A549 (cell line): ENCODE results near the gene SNAPC2. TPM values are rescaled to one million over a fixed set of nuclear protein-coding genes. Genes with fewer than 3 reads are reported as not detected.

Experiments used
- ATAC-seq, 2 experiments: fragments of 200-7000 bp in 1 of 2; fragments of >200 bp in 1 of 2; cut with Nextera tagmentation in 1 of 2; cut with Tn5 transposase in 1 of 2; 3 replicates each; pipeline versions ENCODE4 v1.8.0 to v1.9.1; 2018 to 2020; ENCODE audit warnings: mild to moderate bottlenecking in 1 of 2, moderate library complexity in 1 of 2
- CTCF ChIA-PET: fragments of 300-600 bp; sonication (Branson Sonifier 250); formaldehyde crosslinking; extraction: SDS; loops from one replicate; lab custom pipeline; 2021; ENCODE audit warnings: antibody characterized with exemption, inconsistent platforms; lab: Yijun Ruan, JAX
- POLR2A ChIA-PET: fragments of 350-600 bp; formaldehyde crosslinking; extraction: SDS; loops from one replicate; lab custom pipeline; 2021; ENCODE audit warnings: antibody characterized with exemption, inconsistent platforms; lab: Yijun Ruan, JAX
- DNase-seq, 2 experiments: peaks; one replicate each; pipeline versions ENCODE4 v3.0.0 to v3.0.0-alpha.2; 2011 to 2016; ENCODE audit warnings: low read depth in 1 of 2, low spot score in 1 of 2
- FAIRE-seq: peaks from 2 replicates; lab custom pipeline; 2011; peaks lifted over from hg19 to GRCh38; lab: Jason Lieb, UNC
- H3K27ac ChIP-seq, 2 experiments: fragments of >200 bp; sonication (Bioruptor Twin); formaldehyde crosslinking; 3 replicates each; pipeline ENCODE4 v1.5.1; 2016 to 2017
- H3K4me1 ChIP-seq: fragments of >200 bp; sonication (Bioruptor Twin); formaldehyde crosslinking; 3 replicates; pipeline ENCODE4 v1.6.1; 2016
- H3K4me2 ChIP-seq: fragments of >200 bp; sonication (Bioruptor Twin); formaldehyde crosslinking; 3 replicates; pipeline ENCODE4 v1.6.1; 2016
- H3K4me3 ChIP-seq: fragments of >200 bp; sonication (Bioruptor Twin); formaldehyde crosslinking; 3 replicates; pipeline ENCODE4 v1.5.1; 2016
- H3K9me3 ChIP-seq: fragments of >200 bp; sonication (Bioruptor Twin); formaldehyde crosslinking; 3 replicates; pipeline ENCODE4 v1.6.1; 2016
- CBX2 ChIP-seq: fragments of 200-600 bp; sonication (generic); IDR thresholded peaks from 2 replicates; pipeline ENCODE4 v1.6.1; 2016; ENCODE audit warnings: low read depth, mild to moderate bottlenecking, borderline replicate concordance
- EP300 ChIP-seq, 2 experiments: fragments of >200 bp; sonication (Bioruptor Twin); formaldehyde crosslinking; IDR thresholded peaks; 2 replicates in 1 of 2; 3 replicates in 1 of 2; pipeline ENCODE4 v1.6.1; 2016 to 2017
- FOSL2 ChIP-seq, 2 experiments: fragments of 450-650 bp in 1 of 2; fragments of >200 bp in 1 of 2; sonication (Bioruptor Twin) in 1 of 2; formaldehyde crosslinking; IDR thresholded peaks; 2 replicates each; pipeline versions ENCODE4 v1.5.0 to v1.6.1; 2016 to 2020; ENCODE audit warnings: mild to moderate bottlenecking in 1 of 2, moderate library complexity in 1 of 2
- HEYL ChIP-seq: fragments of 250-450 bp; sonication (Bioruptor Pico); IDR thresholded peaks from 2 replicates; pipeline ENCODE4 v1.8.0; 2021; ENCODE audit warnings: mild to moderate bottlenecking, moderate library complexity
- MAFK ChIP-seq: fragments of 450-650 bp; IDR thresholded peaks from 2 replicates; pipeline ENCODE4 v1.6.1; 2014; ENCODE audit not compliant: partially characterized antibody
- NR3C1 ChIP-seq: fragments of >200 bp; sonication (Bioruptor Twin); formaldehyde crosslinking; IDR thresholded peaks from 3 replicates; pipeline ENCODE4 v1.6.1; 2017
- PHF8 ChIP-seq: fragments of 200-600 bp; sonication (generic); IDR thresholded peaks from 2 replicates; pipeline ENCODE4 v1.6.1; 2016; ENCODE audit warnings: low read depth, mild to moderate bottlenecking, antibody characterized with exemption, moderate library complexity, borderline replicate concordance
- POLR2AphosphoS2 ChIP-seq: conservative IDR thresholded peaks from 2 replicates; pipeline ENCODE4 v1.6.1; 2012; ENCODE audit warnings: low read length, improper control_type of control experiment, inconsistent platforms
- RAD21 ChIP-seq, 2 experiments: fragments of >200 bp in 1 of 2; sonication (Bioruptor Twin) in 1 of 2; formaldehyde crosslinking in 1 of 2; IDR thresholded peaks in 1 of 2; conservative IDR thresholded peaks in 1 of 2; 2 replicates in 1 of 2; 3 replicates in 1 of 2; pipeline ENCODE4 v1.6.1; 2012 to 2018; ENCODE audit warnings: inconsistent platforms in 1 of 2
- RARB ChIP-seq: fragments of 250-450 bp; sonication (Bioruptor Pico); IDR thresholded peaks from 2 replicates; pipeline ENCODE4 v1.8.0; 2021; ENCODE audit warnings: mild to moderate bottlenecking, moderate library complexity
- RFX5 ChIP-seq: fragments of 450-650 bp; IDR thresholded peaks from 2 replicates; pipeline ENCODE4 v1.7.1; 2014; ENCODE audit warnings: antibody characterized with exemption, mild to moderate bottlenecking, moderate library complexity
- SREBF2 ChIP-seq: fragments of 450-650 bp; IDR thresholded peaks from 2 replicates; pipeline ENCODE4 v1.6.1; 2014; ENCODE audit warnings: mild to moderate bottlenecking, moderate library complexity
- TFCP2L1 ChIP-seq: fragments of 250-450 bp; sonication (Bioruptor Pico); IDR thresholded peaks from 2 replicates; pipeline ENCODE4 v1.5.0; 2021; ENCODE audit warnings: mild to moderate bottlenecking
- ZFP36 ChIP-seq: fragments of 450-650 bp; IDR thresholded peaks from 2 replicates; pipeline ENCODE4 v1.6.1; 2014; ENCODE audit warnings: borderline replicate concordance; ENCODE audit not compliant: partially characterized antibody
- ZSCAN20 ChIP-seq: fragments of 250-450 bp; sonication (Bioruptor Pico); IDR thresholded peaks from 2 replicates; pipeline ENCODE4 v1.8.0; 2022; ENCODE audit warnings: mild to moderate bottlenecking, moderate library complexity
- WGBS: methylation state at CpG from one replicate; pipeline ENCODE4 v1.1.6; 2017; ENCODE audit errors: missing lambda C conversion rate; 5-methylcytosine and 5-hydroxymethylcytosine counted together
- polyA plus RNA-seq, 4 experiments: library from polyadenylated mRNA; depleted of rRNA in 3 of 4; stranded (reverse); fragments of >200 nt; fragmentation: RNase III in 1 of 4; extraction: RNeasy Plus Mini Kit Qiagen cat#74134 plus additional on column Dnase treatment in 1 of 4; gene quantifications; 2 replicates in 3 of 4; 3 replicates in 1 of 4; pipeline ENCODE4 v1.2.3, GENCODE V29; 2011 to 2017
- TF ChIP-seq, protein P1 (sequence below): IDR thresholded peaks from 2 replicates; pipeline ENCODE4 v1.6.1; 2012; ENCODE audit warnings: low read depth, borderline replicate concordance
- TF ChIP-seq, protein P2 (sequence below): fragments of 150-350 bp; IDR thresholded peaks from 2 replicates; pipeline ENCODE4 v1.6.1; 2014; ENCODE audit warnings: low read depth, mild to moderate bottlenecking, low read length
- TF ChIP-seq, protein P3 (sequence below): IDR thresholded peaks from 2 replicates; pipeline ENCODE4 v1.6.1; 2012
- TF ChIP-seq, protein P4 (sequence below): fragments of 250-450 bp; sonication (Bioruptor Pico); IDR thresholded peaks from 2 replicates; pipeline ENCODE4 v1.5.0; 2021; ENCODE audit warnings: mild to moderate bottlenecking, moderate library complexity, borderline replicate concordance

Gene SNAPC2
- polyA plus RNA-seq, 2 of the 4 experiments (the other 2 are of a cell fraction) = 9.2 to 13.8 TPM

DNA sequence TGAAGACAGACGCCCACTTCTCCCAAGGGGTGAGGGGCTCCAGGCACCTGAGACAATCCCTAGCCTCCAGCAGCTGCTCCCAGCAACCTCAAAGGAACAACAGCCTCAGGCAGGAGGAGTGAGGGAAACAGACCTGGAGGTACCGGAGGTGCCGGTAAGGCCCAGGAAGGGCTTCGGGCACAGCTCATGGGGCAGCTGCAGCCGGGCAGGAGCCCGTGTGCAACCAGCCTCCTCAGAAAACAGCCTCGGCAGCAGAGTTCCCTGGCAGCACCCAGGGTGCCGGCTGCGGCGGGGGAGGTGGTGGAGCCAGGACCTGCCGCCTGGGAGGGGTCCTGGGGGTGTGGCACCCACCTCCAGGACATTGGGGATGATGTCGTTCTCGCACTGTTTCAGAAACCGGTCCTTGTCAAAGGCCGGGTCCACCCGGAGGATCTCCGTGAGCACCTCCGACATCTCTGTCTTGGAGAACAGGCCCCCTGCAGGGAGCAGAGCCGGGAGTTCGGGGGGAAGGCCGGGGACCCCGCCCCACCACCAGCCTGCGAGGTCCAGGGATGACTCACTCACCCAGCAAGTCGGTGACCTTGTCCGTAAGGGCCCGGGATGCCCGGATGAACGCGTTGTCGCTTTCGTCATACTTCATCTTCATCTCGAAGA, 12.3 kb downstream of the SNAPC2 start:
- Histone ChIP-seq H3K9me3 (no peaks in the 10 kb centered on the region), H3K4me3 (no peak overlapping the region), H3K4me2 (no peak overlapping the region), H3K27ac (no peak overlapping the region), H3K4me1 (peaks cover 17% of the 10 kb centered on the region)
- TF ChIP-seq SREBF2 (no peak), ZSCAN20 (CRISPR knock-in tag) (no peak), POLR2AphosphoS2 (no peak), EP300 (IDR thresholded peaks at IDR 0.05) (no peak), CBX2 (no peak), PHF8 (no peak), RARB (no peak), FOSL2 (IDR thresholded peaks at IDR 0.05) (no peak), FOSL2 (CRISPR knock-in tag; IDR thresholded peaks at IDR 0.05) (no peak), HEYL (CRISPR knock-in tag) (no peak), MAFK (no peak)
- TF ChIP-seq, protein P1, sequence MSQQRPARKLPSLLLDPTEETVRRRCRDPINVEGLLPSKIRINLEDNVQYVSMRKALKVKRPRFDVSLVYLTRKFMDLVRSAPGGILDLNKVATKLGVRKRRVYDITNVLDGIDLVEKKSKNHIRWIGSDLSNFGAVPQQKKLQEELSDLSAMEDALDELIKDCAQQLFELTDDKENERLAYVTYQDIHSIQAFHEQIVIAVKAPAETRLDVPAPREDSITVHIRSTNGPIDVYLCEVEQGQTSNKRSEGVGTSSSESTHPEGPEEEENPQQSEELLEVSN = no peak
- TF ChIP-seq, protein P2, sequence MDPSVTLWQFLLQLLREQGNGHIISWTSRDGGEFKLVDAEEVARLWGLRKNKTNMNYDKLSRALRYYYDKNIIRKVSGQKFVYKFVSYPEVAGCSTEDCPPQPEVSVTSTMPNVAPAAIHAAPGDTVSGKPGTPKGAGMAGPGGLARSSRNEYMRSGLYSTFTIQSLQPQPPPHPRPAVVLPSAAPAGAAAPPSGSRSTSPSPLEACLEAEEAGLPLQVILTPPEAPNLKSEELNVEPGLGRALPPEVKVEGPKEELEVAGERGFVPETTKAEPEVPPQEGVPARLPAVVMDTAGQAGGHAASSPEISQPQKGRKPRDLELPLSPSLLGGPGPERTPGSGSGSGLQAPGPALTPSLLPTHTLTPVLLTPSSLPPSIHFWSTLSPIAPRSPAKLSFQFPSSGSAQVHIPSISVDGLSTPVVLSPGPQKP = no peak
- TF ChIP-seq, protein P3, sequence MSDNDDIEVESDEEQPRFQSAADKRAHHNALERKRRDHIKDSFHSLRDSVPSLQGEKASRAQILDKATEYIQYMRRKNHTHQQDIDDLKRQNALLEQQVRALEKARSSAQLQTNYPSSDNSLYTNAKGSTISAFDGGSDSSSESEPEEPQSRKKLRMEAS = no peak
- POLR2A ChIA-PET = no interaction called here
- CTCF ChIA-PET = interaction anchor here (1.1 to 5.7 kb wide), 2 partner anchors 10 to 38 kb away, joined by 3 to 56 read pairs; partner anchors contain the start of gene TIMM44
- ATAC-seq (no peak), FAIRE-seq (no peak), DNase-seq (no peak)
- 88% methylated on average over 16 of the region's 32 CpGs for WGBS

DNA sequence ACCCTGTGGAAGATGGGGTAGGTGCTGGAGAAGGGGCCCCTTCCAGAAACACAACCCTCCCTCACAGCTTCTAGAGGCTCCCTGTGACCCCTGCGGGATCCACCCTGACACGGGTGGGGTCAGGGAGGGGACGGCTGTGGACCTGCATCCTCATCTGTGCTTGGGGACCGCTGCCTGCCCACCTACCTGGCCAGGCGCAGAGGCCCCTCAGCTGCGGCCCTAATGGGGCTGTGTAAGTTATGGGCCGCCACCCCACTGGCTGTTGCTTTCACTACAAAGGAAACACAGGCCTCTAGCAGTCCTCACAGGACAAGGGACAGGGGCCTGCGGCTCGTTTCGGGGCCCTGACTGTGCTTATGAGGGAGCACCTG, 12.8 kb downstream of the SNAPC2 start:
- CTCF ChIA-PET = interaction anchor here (5.7 kb wide), 1 partner anchor 10 kb away, joined by 56 read pairs; the partner anchor contains the start of gene TIMM44
- FAIRE-seq (no peak), ATAC-seq (no peak), DNase-seq (no peak)
- Histone ChIP-seq H3K9me3 (no peaks in the 10 kb centered on the region), H3K27ac (no peak overlapping the region), H3K4me1 (peaks cover 17% of the 10 kb centered on the region), H3K4me2 (no peak overlapping the region), H3K4me3 (no peak overlapping the region)
- 95% methylated on average over 5 of the region's 10 CpGs for WGBS
- TF ChIP-seq RFX5 = no peak
- TF ChIP-seq, protein P4, sequence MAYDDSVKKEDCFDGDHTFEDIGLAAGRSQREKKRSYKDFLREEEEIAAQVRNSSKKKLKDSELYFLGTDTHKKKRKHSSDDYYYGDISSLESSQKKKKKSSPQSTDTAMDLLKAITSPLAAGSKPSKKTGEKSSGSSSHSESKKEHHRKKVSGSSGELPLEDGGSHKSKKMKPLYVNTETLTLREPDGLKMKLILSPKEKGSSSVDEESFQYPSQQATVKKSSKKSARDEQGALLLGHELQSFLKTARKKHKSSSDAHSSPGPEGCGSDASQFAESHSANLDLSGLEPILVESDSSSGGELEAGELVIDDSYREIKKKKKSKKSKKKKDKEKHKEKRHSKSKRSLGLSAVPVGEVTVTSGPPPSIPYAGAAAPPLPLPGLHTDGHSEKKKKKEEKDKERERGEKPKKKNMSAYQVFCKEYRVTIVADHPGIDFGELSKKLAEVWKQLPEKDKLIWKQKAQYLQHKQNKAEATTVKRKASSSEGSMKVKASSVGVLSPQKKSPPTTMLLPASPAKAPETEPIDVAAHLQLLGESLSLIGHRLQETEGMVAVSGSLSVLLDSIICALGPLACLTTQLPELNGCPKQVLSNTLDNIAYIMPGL (CRISPR knock-in tag) = no peak
- no peak for TF ChIP-seq ZFP36
- TF ChIP-seq NR3C1 = no peak
- TF ChIP-seq RAD21 (conservative IDR thresholded peaks at IDR 0.05 in 1 of 2, IDR thresholded peaks at IDR 0.05 in 1 of 2) = no peak
- no peak for TF ChIP-seq TFCP2L1 (CRISPR knock-in tag)
- POLR2A ChIA-PET = no interaction called here

DNA sequence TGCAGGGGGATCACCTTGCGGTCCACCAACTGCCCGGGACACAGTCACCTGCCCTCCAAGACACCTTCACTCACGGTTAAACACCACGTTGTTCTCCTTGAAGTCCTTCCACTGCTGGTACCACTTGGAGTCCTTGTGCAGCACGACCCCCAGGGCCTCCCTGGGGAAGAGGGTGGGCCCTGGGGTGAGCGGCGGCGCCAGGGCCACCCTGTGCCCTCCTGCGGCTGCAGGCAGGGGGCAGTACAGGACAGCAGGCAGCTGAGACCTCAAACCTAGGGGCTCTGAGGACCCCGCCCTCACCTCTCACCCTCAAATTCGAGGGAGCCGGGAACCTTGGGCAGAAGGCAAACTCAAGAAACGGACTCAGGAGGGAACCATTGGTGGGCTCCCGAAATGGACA, 13.3 kb downstream of the SNAPC2 start:
- Histone ChIP-seq H3K4me2 (no peak overlapping the region), H3K9me3 (no peaks in the 10 kb centered on the region), H3K27ac (no peak overlapping the region), H3K4me3 (no peak overlapping the region), H3K4me1 (peaks cover 13% of the 10 kb centered on the region)
- TF ChIP-seq HEYL (CRISPR knock-in tag) (no peak), RAD21 (conservative IDR thresholded peaks at IDR 0.05 in 1 of 2, IDR thresholded peaks at IDR 0.05 in 1 of 2) (peak in 1 of 2 experiments; percentile 5; a peak in 1 of 5 replicates)
- WGBS = 95% methylated on average over 6 of the region's 14 CpGs
- POLR2A ChIA-PET = no interaction called here
- DNase-seq (no peak), ATAC-seq (peak; percentile 25 to 44; a peak in 4 of 6 replicates), FAIRE-seq (no peak)
- CTCF ChIA-PET = interaction anchor here (5.7 kb wide), 1 partner anchor 9 kb away, joined by 56 read pairs; the partner anchor contains the start of gene TIMM44
